GM12873 (cell line): Measurements from ENCODE around the gene TMEM53.
A peak's percentile ranks its signal among the peaks of the same experiment; 100 is the strongest.

Source experiments
- TF ChIP-seq, protein P1 (sequence below): IDR thresholded peaks from 2 replicates; pipeline ENCODE4 v1.5.1; 2012; ENCODE audit warnings: low read depth, mild to moderate bottlenecking, moderate library complexity, low read length, control low read depth; ENCODE audit not compliant: insufficient read depth; ENCODE audit errors: missing control alignments

The TMEM53 gene

DNA sequence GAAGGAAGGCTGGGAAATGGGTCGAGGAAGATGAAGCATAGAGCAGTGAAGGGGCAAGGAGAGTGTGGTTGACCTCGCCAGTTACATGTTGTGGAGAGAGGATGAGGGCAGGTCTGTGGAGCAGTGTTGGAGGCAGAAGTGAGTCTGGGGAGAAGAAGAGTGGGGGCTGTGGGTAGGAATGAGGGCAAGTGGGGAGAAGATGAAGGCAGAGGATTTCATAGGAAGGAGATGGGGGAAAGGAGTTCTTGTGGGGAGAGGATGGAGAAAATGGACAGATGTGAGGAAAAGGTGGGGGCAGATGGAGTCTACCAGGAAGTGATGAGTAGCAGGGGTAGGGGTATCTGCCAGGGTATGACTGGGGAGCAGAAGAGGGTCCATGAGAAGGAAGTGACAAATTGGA lies 3.8 kb upstream of the TMEM53 start:
- TF ChIP-seq, protein P1, sequence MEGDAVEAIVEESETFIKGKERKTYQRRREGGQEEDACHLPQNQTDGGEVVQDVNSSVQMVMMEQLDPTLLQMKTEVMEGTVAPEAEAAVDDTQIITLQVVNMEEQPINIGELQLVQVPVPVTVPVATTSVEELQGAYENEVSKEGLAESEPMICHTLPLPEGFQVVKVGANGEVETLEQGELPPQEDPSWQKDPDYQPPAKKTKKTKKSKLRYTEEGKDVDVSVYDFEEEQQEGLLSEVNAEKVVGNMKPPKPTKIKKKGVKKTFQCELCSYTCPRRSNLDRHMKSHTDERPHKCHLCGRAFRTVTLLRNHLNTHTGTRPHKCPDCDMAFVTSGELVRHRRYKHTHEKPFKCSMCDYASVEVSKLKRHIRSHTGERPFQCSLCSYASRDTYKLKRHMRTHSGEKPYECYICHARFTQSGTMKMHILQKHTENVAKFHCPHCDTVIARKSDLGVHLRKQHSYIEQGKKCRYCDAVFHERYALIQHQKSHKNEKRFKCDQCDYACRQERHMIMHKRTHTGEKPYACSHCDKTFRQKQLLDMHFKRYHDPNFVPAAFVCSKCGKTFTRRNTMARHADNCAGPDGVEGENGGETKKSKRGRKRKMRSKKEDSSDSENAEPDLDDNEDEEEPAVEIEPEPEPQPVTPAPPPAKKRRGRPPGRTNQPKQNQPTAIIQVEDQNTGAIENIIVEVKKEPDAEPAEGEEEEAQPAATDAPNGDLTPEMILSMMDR: no peak

DNA sequence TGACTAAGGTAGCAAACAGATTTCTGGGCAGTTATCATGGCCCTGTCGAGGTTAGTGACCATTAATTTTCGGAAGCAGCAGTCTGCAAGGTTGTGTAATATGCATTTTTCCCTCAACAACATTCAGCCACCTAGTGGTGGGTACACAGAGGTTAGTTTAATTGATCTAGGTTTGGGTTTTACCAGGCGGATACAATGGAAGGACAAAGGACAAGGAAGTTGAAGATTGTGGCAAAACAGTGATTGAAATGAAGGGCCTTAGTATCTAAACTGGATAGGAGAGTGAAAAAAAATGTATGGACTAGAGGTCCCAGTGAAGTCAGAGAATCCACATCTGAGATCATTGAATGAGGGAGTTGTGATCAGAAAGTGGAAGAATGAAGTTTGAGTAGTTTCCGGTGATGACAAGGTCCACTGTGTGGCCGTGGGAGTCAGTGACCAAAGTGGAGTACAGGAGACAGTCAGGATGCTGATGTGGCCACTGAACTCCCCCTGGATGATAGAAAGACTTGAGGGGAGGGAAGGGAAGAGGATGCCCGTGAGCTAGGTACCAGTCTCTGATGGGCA lies 3.0 kb upstream of the TMEM53 start:
- TF ChIP-seq, protein P1: peak; percentile 64

DNA sequence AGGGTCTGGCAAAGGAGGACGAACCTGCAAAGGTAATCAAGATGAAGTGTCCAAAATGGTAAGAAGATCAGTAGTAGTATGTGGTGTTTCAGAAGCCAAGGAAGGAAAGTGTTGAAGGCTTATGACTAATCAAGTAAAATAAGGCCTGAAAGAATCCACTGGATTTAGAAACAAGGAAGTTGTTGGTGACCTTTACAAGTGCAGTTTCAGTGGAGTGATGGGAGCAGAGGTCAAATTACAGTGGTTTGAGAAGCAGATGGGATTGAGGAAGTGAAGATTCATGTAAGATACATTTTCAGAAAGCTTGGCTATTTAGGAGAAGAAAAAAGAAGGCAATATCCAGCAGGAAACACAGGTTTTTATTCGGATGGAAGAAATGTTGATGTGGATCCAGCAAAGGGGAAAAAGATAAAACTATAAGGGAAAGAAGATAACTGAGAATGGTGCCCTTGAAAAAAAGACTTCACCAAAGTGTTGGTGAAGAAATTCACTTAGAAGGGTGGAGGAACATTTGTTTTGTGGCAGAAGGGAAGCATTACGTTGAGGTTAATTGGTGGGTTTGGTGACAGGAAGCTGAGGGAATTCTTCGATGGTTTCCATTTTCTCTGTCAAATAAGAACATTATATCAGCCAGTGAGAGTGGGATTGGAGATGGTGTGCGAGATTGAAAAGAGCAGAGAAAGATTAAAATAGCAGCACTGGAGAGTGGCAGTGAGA lies 2.4 kb upstream of the TMEM53 start:
- TF ChIP-seq, protein P1: no peak

DNA sequence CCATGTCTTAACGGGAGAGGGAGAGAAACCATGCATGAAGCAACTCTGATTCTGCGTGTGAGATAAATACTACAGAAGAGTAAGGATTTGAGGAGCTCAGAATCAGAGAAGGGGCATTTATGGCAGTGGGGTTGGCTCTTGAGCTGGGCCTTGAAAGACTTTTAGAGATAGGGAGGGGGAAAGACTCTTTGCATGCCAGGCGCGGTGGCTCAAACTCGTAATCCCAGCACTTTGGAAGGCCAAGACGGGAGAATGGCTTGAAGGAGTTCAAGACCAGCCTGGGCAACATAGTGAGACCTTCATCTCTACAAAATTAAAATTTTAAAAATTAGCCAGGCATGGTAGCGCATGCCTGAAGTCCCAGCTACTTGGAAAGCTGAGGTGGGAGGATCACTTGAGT lies 905 bp upstream of the TMEM53 start:
- TF ChIP-seq, protein P1: no peak

DNA sequence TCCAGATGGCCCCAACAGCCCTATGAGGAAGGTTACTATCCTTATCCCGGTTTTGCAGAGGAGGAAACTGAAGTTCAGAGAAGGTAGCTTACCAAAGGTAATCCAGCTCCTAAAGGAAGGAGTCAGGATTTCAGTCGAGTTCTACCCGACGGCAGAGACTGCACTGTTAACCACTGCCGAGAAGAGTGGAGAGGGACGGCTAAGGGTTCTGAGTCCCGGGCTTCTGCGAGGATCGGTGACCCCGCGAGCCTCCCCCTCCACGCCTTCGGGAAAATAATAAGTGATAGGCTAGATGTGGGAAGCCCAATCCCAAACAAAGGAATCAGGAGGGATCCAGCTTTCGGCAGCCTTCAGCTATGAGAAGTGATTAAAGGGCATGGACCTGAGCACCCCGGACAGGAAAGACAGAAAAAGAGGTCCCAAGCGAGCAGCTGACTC lies 587 bp downstream of the TMEM53 start:
- TF ChIP-seq, protein P1: no peak

DNA sequence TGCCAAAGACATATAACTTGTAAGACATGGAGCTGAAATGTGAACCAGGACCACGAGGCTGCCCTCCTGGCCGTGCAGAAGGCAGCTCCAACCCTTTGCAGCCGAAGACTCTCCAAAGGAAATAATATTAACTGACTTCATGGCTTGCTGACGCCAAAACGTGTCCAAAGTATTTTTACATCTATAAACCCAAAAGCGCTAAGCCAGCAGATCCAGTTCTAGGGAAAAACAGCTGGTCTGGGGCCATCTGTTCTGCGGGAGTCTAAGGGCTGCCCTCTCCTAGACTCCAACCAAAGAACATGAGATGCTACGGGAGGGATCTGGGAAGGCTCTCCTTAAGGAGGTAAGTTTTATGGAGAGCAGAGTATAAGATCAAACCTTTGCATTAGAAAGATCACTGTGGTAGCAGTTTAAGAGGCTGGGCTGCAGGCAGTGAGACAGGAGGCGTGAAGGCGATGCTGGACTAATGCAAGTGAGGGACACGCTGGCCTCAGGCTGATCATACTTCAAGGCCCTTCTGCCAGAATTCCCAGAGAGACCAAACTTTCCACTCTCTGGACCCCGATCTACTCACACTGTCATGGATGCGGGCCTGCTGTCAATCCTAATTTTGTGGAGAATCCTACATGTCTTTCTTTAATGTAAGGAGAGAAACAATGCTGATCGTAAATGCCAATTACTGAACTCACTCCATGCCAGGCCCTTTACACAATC lies 1.2 kb downstream of the TMEM53 start:
- TF ChIP-seq, protein P1: no peak

DNA sequence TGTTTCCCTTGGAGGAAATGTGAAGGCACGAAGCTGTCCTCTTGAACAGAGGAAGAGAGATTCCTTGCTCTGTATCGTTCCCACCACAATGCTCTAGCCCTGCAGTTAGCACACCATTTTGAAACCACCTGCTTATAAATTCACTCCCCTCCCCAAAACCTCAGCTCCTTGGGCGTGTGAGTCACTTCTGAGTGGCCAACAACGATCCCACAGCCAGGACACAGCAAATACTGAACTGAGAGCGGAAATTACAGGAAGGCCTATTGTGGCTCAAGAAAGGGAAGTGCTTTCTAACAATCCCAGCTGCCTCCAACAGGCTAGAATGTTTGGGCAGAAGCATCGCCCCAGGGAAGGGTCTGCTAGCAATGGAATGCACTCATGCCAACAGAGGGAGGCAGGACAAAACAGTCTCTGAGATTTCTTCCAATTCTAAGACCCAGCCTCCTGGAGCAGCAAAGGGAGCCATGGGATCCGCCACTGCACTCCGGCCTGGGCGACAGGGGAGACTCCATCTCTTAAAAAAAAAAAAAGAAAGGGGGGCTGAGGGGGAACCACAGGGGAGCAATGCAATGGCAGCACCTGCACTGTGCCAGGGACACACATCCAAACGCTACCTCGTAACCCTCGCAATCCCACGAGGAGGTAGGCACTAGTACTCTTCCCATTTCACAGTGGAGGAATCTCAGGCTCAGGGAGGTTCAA lies 1.9 kb downstream of the TMEM53 start:
- TF ChIP-seq, protein P1: no peak
